Measurements from ENCODE around the gene MARVELD3. TPM values are rescaled to one million over a fixed set of nuclear protein-coding genes. Genes with fewer than 3 reads are reported as not detected.

The MARVELD3 gene
- total RNA-seq, 2 donors from 2014 or later, result not detected

Other genes with a start within 250 kb of the MARVELD3 start
- gene TLE7, start 184.1 kb upstream of the MARVELD3 start, total RNA-seq, result not detected
- gene ZNF23, start 163.9 kb upstream of the MARVELD3 start, total RNA-seq, result 10 to 100 TPM in 1 of 2 donors, 1 to 10 TPM in 1; 9.7 to 11.9 TPM
- gene ZNF19, start 136.9 kb upstream of the MARVELD3 start, total RNA-seq, result 1 to 10 TPM; 4.5 to 4.9 TPM
- gene CHST4, start 99.8 kb upstream of the MARVELD3 start, total RNA-seq, result not detected
- not detected for gene TAT, start 49.1 kb upstream of the MARVELD3 start, total RNA-seq
- gene PHLPP2, start 98.5 kb downstream of the MARVELD3 start, total RNA-seq, result 10 to 100 TPM in 1 of 2 donors, 1 to 10 TPM in 1; 9.9 to 13.3 TPM
- 10 to 100 TPM; 83.2 to 87.0 TPM for gene AP1G1, start 182.7 kb downstream of the MARVELD3 start, total RNA-seq
- gene ATXN1L, start 219.8 kb downstream of the MARVELD3 start, total RNA-seq, result 10 to 100 TPM; 21.7 to 25.8 TPM

All from activated T-cell treated with anti-CD3 and anti-CD28 coated beads, Interleukin-2, amount 50 U/mL, for 72 hours (primary cell).